HCT116 (cell line): ENCODE measurements around the gene SPSB1. TPM values are rescaled to one million over a fixed set of nuclear protein-coding genes. Genes with fewer than 3 reads are reported as not detected.
A peak's percentile ranks its signal among the peaks of the same experiment; 100 is the strongest.

ENCODE experiments used
- ATAC-seq: fragments of 200-7000 bp; cut with Tn5 transposase; 2 replicates; pipeline ENCODE4 v1.9.1; 2020; ENCODE audit warnings: mild to moderate bottlenecking, moderate library complexity
- BruUV-seq: library from RNA; stranded (reverse); fragments of 400-500 nt; replicated peaks from 2 replicates; lab custom pipeline; 2021; lab: Mats Ljungman, UMichigan
- CTCF ChIA-PET: fragments of 300-600 bp; sonication (Branson Sonifier 250); formaldehyde crosslinking; loops from one replicate; lab custom pipeline; 2021; ENCODE audit warnings: antibody characterized with exemption; lab: Charles Lee
- POLR2A ChIA-PET: fragments of 300-600, 350-600 bp; sonication (Branson Sonifier 250); formaldehyde crosslinking; loops from one replicate; lab custom pipeline; 2021; ENCODE audit warnings: antibody characterized with exemption; lab: Charles Lee
- RAD21 ChIA-PET, 2 experiments: fragments of 300-600 bp; sonication (Branson Sonifier 250); formaldehyde crosslinking; loops; one replicate each; lab custom pipeline; 2023; ENCODE audit warnings: low total read pairs in 2 of 2; ENCODE audit not compliant: uncharacterized antibody in 2 of 2, unreplicated experiment in 2 of 2, low non-redundant PET in 1 of 2; lab: Charles Lee
- DNase-seq: peaks from one replicate; pipeline ENCODE4 v3.0.0-alpha.2; 2010; ENCODE audit warnings: low read depth, low spot score
- H2AFZ ChIP-seq: fragments of 200-600 bp; shearing (Covaris generic), sonication (generic); 2 replicates; pipeline ENCODE4 v1.6.1; 2017; ENCODE audit warnings: low read depth, mixed run types, mixed read lengths, antibody characterized with exemption, low read length; ENCODE audit not compliant: poor library complexity, severe bottlenecking
- H3K27ac ChIP-seq: 2 replicates; pipeline ENCODE4 v1.5.1; 2012; ENCODE audit warnings: low read depth, low read length
- H3K27me3 ChIP-seq: fragments of 200-600 bp; sonication (generic); 2 replicates; pipeline ENCODE4 v1.6.1; 2016; ENCODE audit warnings: mixed run types, low read length, mixed read lengths; ENCODE audit not compliant: insufficient read depth
- H3K36me3 ChIP-seq, 2 experiments: fragments of 200-500 bp in 1 of 2; fragments of 200-600 bp in 1 of 2; sonication (Bioruptor generic) in 1 of 2; sonication (generic) in 1 of 2; 2 replicates each; pipeline versions ENCODE4 v1.5.1 to v1.6.1; 2014 to 2016; ENCODE audit warnings: low read length in 2 of 2, inconsistent platforms in 1 of 2, mixed read lengths in 1 of 2, mixed run types in 1 of 2; ENCODE audit not compliant: insufficient read depth in 2 of 2, control insufficient read depth in 1 of 2
- H3K4me1 ChIP-seq, 2 experiments: fragments of 200-600 bp in 1 of 2; sonication (generic) in 1 of 2; 2 replicates each; pipeline versions ENCODE4 v1.5.1 to v1.6.1; 2012 to 2017; ENCODE audit warnings: low read length in 2 of 2, inconsistent platforms in 1 of 2, mild to moderate bottlenecking in 1 of 2, mixed read lengths in 1 of 2, mixed run types in 1 of 2, moderate library complexity in 1 of 2; ENCODE audit not compliant: insufficient read depth in 2 of 2, control insufficient read depth in 1 of 2
- H3K4me2 ChIP-seq: fragments of 200-600 bp; sonication (generic); 2 replicates; pipeline ENCODE4 v1.6.1; 2017; ENCODE audit warnings: mixed run types, low read length, mixed read lengths
- H3K4me3 ChIP-seq, 2 experiments: fragments of 200-600 bp in 1 of 2; sonication (generic) in 1 of 2; replicated peaks in 1 of 2; 2 replicates each; pipeline ENCODE4 v1.5.1; 2011 to 2016; ENCODE audit warnings: low read length in 2 of 2, control low read depth in 1 of 2, low read depth in 1 of 2, mild to moderate bottlenecking in 1 of 2, mixed read lengths in 1 of 2, mixed run types in 1 of 2
- H3K79me2 ChIP-seq: fragments of 200-600 bp; sonication (generic); 2 replicates; pipeline ENCODE4 v1.6.1; 2017; ENCODE audit warnings: mild to moderate bottlenecking, mixed run types, low read length, moderate library complexity, mixed read lengths; ENCODE audit not compliant: insufficient read depth
- H3K9ac ChIP-seq: fragments of 200-600 bp; sonication (generic); 2 replicates; pipeline ENCODE4 v1.6.1; 2016; ENCODE audit warnings: low read length, mixed read lengths
- H3K9me2 ChIP-seq: fragments of 200-600 bp; sonication (generic), shearing (Covaris generic); 2 replicates; pipeline ENCODE4 v1.6.1; 2017; ENCODE audit warnings: mixed run types, mild to moderate bottlenecking, moderate library complexity; ENCODE audit not compliant: insufficient read depth
- H3K9me3 ChIP-seq, 2 experiments: fragments of 200-500 bp in 1 of 2; fragments of 200-600 bp in 1 of 2; sonication (Bioruptor generic) in 1 of 2; sonication (generic) in 1 of 2; 2 replicates each; pipeline ENCODE4 v1.6.1; 2014 to 2017; ENCODE audit warnings: low read length in 2 of 2, mixed read lengths in 2 of 2, inconsistent platforms in 1 of 2, low read depth in 1 of 2, mild to moderate bottlenecking in 1 of 2, mixed run types in 1 of 2, moderate library complexity in 1 of 2; ENCODE audit not compliant: control insufficient read depth in 1 of 2, insufficient read depth in 1 of 2
- H4K20me1 ChIP-seq: fragments of 200-600 bp; sonication (generic), shearing (Covaris generic); 2 replicates; pipeline ENCODE4 v1.6.1; 2017; ENCODE audit warnings: mixed run types, mild to moderate bottlenecking, moderate library complexity; ENCODE audit not compliant: insufficient read depth
- CBX3 ChIP-seq: IDR thresholded peaks from 2 replicates; pipeline ENCODE4 v1.6.1; 2012; ENCODE audit warnings: low read depth
- CEBPB ChIP-seq: IDR thresholded peaks from 2 replicates; pipeline ENCODE4 v1.6.1; 2012; ENCODE audit warnings: low read depth
- ELF1 ChIP-seq: IDR thresholded peaks from 2 replicates; pipeline ENCODE4 v1.6.1; 2012; ENCODE audit warnings: low read depth, borderline replicate concordance
- EZH2 ChIP-seq: fragments of 200-600 bp; sonication (generic); IDR thresholded peaks from 2 replicates; pipeline ENCODE4 v1.6.1; 2017; ENCODE audit warnings: antibody characterized with exemption, mixed run types
- EZH2phosphoT487 ChIP-seq: fragments of 200-600 bp; IDR thresholded peaks from 2 replicates; pipeline ENCODE4 v1.6.1; 2018; ENCODE audit warnings: antibody characterized with exemption, borderline replicate concordance
- FOSL1 ChIP-seq: IDR thresholded peaks from 2 replicates; pipeline ENCODE4 v1.6.1; 2012; ENCODE audit warnings: low read depth
- JUND ChIP-seq: IDR thresholded peaks from 2 replicates; pipeline ENCODE4 v1.6.1; 2012
- POLR2AphosphoS5 ChIP-seq: IDR thresholded peaks from 2 replicates; pipeline ENCODE4 v1.6.1; 2011; ENCODE audit warnings: mild to moderate bottlenecking, low read depth, low read length, moderate library complexity
- RAD21 ChIP-seq: IDR thresholded peaks from 2 replicates; pipeline ENCODE4 v1.6.1; 2012; ENCODE audit warnings: low read depth, mild to moderate bottlenecking
- SP1 ChIP-seq: IDR thresholded peaks from 2 replicates; pipeline ENCODE4 v1.6.1; 2012; ENCODE audit warnings: low read depth
- SRF ChIP-seq: IDR thresholded peaks from 2 replicates; pipeline ENCODE4 v1.6.1; 2012; ENCODE audit warnings: low read depth
- TCF7L2 ChIP-seq: IDR thresholded peaks from 2 replicates; pipeline ENCODE4 v1.7.0; 2011; ENCODE audit warnings: borderline replicate concordance, inconsistent platforms; ENCODE audit not compliant: insufficient read depth, insufficient read length; ENCODE audit errors: extremely low read depth
- YY1 ChIP-seq: IDR thresholded peaks from 2 replicates; pipeline ENCODE4 v1.6.1; 2011; ENCODE audit warnings: low read length, low read depth, moderate library complexity, mild to moderate bottlenecking; ENCODE audit not compliant: insufficient replicate concordance; ENCODE audit errors: extremely low read depth
- ZFX ChIP-seq: fragments of 450-650 bp; IDR thresholded peaks from 2 replicates; pipeline ENCODE4 v1.6.1; 2017
- intact Hi-C: fragments of 100-400 bp; cut with micrococcal nuclease; formaldehyde crosslinking; loops from 2 replicates; pipeline ENCODE4 v1.10.0; 2022
- total RNA-seq: library from RNA; stranded (reverse); gene quantifications from one replicate; pipeline ENCODE4 v1.2.1, GENCODE V29; 2021; ENCODE audit not compliant: unreplicated experiment
- TF ChIP-seq, protein P1 (sequence below), 3 experiments: fragments of 200-600 bp in 1 of 3; sonication (generic) in 1 of 3; IDR thresholded peaks in 2 of 3; conservative IDR thresholded peaks in 1 of 3; 2 replicates each; pipeline ENCODE4 v1.5.1; 2012 to 2017; ENCODE audit warnings: low read depth in 2 of 3, low read length in 2 of 3, antibody characterized with exemption in 1 of 3, borderline replicate concordance in 1 of 3, control low read depth in 1 of 3, mild to moderate bottlenecking in 1 of 3, mixed read lengths in 1 of 3, mixed run types in 1 of 3, moderate library complexity in 1 of 3; ENCODE audit not compliant: insufficient read depth in 1 of 3
- TF ChIP-seq, protein P2 (sequence below): IDR thresholded peaks from 2 replicates; pipeline ENCODE4 v1.6.1; 2011; ENCODE audit warnings: mild to moderate bottlenecking, low read length, moderate library complexity; ENCODE audit not compliant: insufficient replicate concordance; ENCODE audit errors: extremely low read depth
- TF ChIP-seq, protein P3 (sequence below): IDR thresholded peaks from 2 replicates; pipeline ENCODE4 v1.6.1; 2012; ENCODE audit warnings: low read depth
- TF ChIP-seq, protein P4 (sequence below): IDR thresholded peaks from 2 replicates; pipeline ENCODE4 v1.6.1; 2012

SPSB1 gene
- total RNA-seq, 1 experiment from 2014 or later = 10.8 TPM

DNA sequence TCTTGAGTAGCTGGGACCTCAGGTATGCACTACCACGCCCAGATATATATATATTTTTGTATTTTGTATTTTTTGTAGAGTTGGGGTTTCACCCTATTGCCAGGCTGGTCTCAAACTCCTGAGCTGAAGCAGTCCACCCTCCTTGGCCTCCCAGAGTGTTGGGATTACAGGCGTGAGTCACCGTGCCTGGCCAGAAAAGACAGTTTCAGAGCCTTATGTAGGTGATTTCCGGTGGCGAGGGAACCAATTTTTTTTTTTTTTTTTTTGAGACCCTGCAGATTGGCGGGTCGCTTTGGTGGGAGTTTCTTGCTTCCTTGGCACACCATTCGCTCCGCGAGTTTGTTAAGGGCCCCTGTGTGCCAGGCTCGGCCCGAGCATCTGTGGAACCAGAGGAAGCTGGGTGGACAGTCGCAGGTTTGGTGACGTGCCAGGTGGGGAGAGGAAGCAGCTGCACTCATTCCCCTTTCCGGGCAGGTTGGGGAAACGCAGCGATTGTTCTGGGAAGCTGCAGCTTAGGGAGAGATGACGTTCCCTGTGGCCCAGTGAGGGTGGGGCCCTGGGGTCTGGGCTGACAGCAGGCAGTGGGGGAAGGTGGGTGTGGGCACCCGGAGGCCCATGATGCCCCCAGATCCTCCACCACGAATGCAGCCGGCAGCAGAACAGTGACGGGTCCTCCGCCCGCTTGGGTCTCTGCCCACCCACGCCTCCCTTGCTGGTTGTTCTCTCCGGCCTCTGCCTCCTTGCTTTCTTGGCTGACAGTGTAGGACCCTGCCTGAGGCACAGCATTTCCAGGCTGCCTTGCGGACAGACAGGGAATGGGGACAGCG, 25.1 kb downstream of the SPSB1 start:
- Histone ChIP-seq H3K9me2 (no peaks in the 10 kb centered on the region), H3K4me2 (peak overlapping the region; percentile 56), H4K20me1 (no peaks in the 10 kb centered on the region), H2AFZ (no peak overlapping the region), H3K27ac (peak overlapping the region; percentile 44), H3K4me1 (peaks cover 14 to 34% of the 10 kb centered on the region in 2 experiments), H3K9ac (peak overlapping the region; percentile 28; the same call in 1 of the 2 replicates), H3K36me3 (no peaks in the 10 kb centered on the region), H3K27me3 (no peaks in the 10 kb centered on the region), H3K4me3 (peak overlapping the region; percentile 25 to 31), H3K9me3 (no peaks in the 10 kb centered on the region), H3K79me2 (peaks cover 47% of the 10 kb centered on the region; the same call in 1 of the 2 replicates)
- ChIA-PET POLR2A (interaction anchor here (0.7 kb wide), 1 partner anchor 27 kb away, joined by 5 read pairs; no protein-coding TSS in a partner anchor), CTCF (no interaction called here), RAD21 (interaction anchor here in 1 of 2 experiments (0.9 kb wide), 1 partner anchor 10 kb away, joined by 5 read pairs; no protein-coding TSS in a partner anchor)
- intact Hi-C loops = no loop called here
- no TSS peak for BruUV-seq
- peak; percentile 65 for ATAC-seq
- DNase-seq = no peak
- TF ChIP-seq POLR2AphosphoS5 = no peak
- no peak for TF ChIP-seq EZH2phosphoT487
- TF ChIP-seq, protein P1, sequence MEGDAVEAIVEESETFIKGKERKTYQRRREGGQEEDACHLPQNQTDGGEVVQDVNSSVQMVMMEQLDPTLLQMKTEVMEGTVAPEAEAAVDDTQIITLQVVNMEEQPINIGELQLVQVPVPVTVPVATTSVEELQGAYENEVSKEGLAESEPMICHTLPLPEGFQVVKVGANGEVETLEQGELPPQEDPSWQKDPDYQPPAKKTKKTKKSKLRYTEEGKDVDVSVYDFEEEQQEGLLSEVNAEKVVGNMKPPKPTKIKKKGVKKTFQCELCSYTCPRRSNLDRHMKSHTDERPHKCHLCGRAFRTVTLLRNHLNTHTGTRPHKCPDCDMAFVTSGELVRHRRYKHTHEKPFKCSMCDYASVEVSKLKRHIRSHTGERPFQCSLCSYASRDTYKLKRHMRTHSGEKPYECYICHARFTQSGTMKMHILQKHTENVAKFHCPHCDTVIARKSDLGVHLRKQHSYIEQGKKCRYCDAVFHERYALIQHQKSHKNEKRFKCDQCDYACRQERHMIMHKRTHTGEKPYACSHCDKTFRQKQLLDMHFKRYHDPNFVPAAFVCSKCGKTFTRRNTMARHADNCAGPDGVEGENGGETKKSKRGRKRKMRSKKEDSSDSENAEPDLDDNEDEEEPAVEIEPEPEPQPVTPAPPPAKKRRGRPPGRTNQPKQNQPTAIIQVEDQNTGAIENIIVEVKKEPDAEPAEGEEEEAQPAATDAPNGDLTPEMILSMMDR (IDR thresholded peaks at IDR 0.05 in 2 of 3, conservative IDR thresholded peaks at IDR 0.05 in 1 of 3; ENCODE audit: borderline replicate concordance in 1 of 3, insufficient read depth in 1 of 3, low read depth in 2 of 3, low read length in 2 of 3) = no peak
- TF ChIP-seq, protein P2, sequence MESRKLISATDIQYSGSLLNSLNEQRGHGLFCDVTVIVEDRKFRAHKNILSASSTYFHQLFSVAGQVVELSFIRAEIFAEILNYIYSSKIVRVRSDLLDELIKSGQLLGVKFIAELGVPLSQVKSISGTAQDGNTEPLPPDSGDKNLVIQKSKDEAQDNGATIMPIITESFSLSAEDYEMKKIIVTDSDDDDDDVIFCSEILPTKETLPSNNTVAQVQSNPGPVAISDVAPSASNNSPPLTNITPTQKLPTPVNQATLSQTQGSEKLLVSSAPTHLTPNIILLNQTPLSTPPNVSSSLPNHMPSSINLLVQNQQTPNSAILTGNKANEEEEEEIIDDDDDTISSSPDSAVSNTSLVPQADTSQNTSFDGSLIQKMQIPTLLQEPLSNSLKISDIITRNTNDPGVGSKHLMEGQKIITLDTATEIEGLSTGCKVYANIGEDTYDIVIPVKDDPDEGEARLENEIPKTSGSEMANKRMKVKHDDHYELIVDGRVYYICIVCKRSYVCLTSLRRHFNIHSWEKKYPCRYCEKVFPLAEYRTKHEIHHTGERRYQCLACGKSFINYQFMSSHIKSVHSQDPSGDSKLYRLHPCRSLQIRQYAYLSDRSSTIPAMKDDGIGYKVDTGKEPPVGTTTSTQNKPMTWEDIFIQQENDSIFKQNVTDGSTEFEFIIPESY = no peak
- no peak; the same call in 1 of the 2 replicates for TF ChIP-seq SRF
- TF ChIP-seq FOSL1 = no peak
- no peak for TF ChIP-seq CEBPB
- TF ChIP-seq EZH2 = no peak
- TF ChIP-seq, protein P3, sequence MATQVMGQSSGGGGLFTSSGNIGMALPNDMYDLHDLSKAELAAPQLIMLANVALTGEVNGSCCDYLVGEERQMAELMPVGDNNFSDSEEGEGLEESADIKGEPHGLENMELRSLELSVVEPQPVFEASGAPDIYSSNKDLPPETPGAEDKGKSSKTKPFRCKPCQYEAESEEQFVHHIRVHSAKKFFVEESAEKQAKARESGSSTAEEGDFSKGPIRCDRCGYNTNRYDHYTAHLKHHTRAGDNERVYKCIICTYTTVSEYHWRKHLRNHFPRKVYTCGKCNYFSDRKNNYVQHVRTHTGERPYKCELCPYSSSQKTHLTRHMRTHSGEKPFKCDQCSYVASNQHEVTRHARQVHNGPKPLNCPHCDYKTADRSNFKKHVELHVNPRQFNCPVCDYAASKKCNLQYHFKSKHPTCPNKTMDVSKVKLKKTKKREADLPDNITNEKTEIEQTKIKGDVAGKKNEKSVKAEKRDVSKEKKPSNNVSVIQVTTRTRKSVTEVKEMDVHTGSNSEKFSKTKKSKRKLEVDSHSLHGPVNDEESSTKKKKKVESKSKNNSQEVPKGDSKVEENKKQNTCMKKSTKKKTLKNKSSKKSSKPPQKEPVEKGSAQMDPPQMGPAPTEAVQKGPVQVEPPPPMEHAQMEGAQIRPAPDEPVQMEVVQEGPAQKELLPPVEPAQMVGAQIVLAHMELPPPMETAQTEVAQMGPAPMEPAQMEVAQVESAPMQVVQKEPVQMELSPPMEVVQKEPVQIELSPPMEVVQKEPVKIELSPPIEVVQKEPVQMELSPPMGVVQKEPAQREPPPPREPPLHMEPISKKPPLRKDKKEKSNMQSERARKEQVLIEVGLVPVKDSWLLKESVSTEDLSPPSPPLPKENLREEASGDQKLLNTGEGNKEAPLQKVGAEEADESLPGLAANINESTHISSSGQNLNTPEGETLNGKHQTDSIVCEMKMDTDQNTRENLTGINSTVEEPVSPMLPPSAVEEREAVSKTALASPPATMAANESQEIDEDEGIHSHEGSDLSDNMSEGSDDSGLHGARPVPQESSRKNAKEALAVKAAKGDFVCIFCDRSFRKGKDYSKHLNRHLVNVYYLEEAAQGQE = no peak
- TF ChIP-seq ZFX = no peak
- no peak for TF ChIP-seq ELF1
- TF ChIP-seq SP1 = no peak
- no peak for TF ChIP-seq JUND
- no peak for TF ChIP-seq RAD21
- TF ChIP-seq, protein P4, sequence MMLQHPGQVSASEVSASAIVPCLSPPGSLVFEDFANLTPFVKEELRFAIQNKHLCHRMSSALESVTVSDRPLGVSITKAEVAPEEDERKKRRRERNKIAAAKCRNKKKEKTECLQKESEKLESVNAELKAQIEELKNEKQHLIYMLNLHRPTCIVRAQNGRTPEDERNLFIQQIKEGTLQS = no peak
- no peak for TF ChIP-seq YY1
- TF ChIP-seq CBX3 = no peak
- TF ChIP-seq TCF7L2 = no peak
